HG03460 (cell line): Measurements from ENCODE around the gene GALNT14.

ENCODE experiments used
- ATAC-seq: cut with Tn5 transposase; IDR thresholded peaks from one replicate; pipeline ENCODE4 v1.9.1; 2021; ENCODE audit not compliant: unreplicated experiment

The GALNT14 gene

GRCh38 chr2:31016648-31017047 is 121.6 kb downstream of the GALNT14 start:
- no peak for ATAC-seq

GRCh38 chr2:31014516-31014915 is 123.7 kb downstream of the GALNT14 start:
- ATAC-seq = no peak

- ATAC-seq = no peak
Observed at GRCh38 chr2:31013301-31013700, 124.9 kb downstream of the GALNT14 start.

GRCh38 chr2:31012406-31012805 is 125.8 kb downstream of the GALNT14 start:
- ATAC-seq = no peak

- ATAC-seq = no peak
Observed at GRCh38 chr2:31011587-31011986, 126.7 kb downstream of the GALNT14 start.

- ATAC-seq = no peak
Observed at GRCh38 chr2:31008561-31009114, 129.6 kb downstream of the GALNT14 start.

GRCh38 chr2:31004257-31004656 is 134.0 kb downstream of the GALNT14 start:
- no peak for ATAC-seq

GRCh38 chr2:31003749-31004148 is 134.5 kb downstream of the GALNT14 start:
- no peak for ATAC-seq

- ATAC-seq = no peak
Observed at GRCh38 chr2:31002537-31003150, 135.6 kb downstream of the GALNT14 start.

- ATAC-seq = no peak
Observed at GRCh38 chr2:31000970-31001369, 137.3 kb downstream of the GALNT14 start.

GRCh38 chr2:30998672-30999071 is 139.6 kb downstream of the GALNT14 start:
- no peak for ATAC-seq

- ATAC-seq = no peak
Observed at GRCh38 chr2:30997979-30998378, 140.3 kb downstream of the GALNT14 start.

GRCh38 chr2:30994227-30995056 is 143.8 kb downstream of the GALNT14 start:
- no peak for ATAC-seq

GRCh38 chr2:30992781-30993180 is 145.5 kb downstream of the GALNT14 start:
- ATAC-seq = no peak

- ATAC-seq = no peak
Observed at GRCh38 chr2:30990671-30991070, 147.6 kb downstream of the GALNT14 start.

- ATAC-seq = no peak
Observed at GRCh38 chr2:30990176-30990575, 148.1 kb downstream of the GALNT14 start.

- no peak for ATAC-seq
Observed at GRCh38 chr2:30989746-30990145, 148.5 kb downstream of the GALNT14 start.

- no peak for ATAC-seq
Observed at GRCh38 chr2:30987566-30987965, 150.7 kb downstream of the GALNT14 start.

GRCh38 chr2:30986231-30986580 is 152.0 kb downstream of the GALNT14 start:
- no peak for ATAC-seq

GRCh38 chr2:30985493-30986230 is 152.6 kb downstream of the GALNT14 start:
- ATAC-seq = no peak

GRCh38 chr2:30984148-30984547 is 154.1 kb downstream of the GALNT14 start:
- ATAC-seq = no peak

- ATAC-seq = no peak
Observed at GRCh38 chr2:30981510-30981909, 156.7 kb downstream of the GALNT14 start.
